ENCODE data around the gene QARS1. TPM values are rescaled to one million over a fixed set of nuclear protein-coding genes. Genes with fewer than 3 reads are reported as not detected.

Gene QARS1
- total RNA-seq, 6 donors from 2014 or later = 143 to 256 (median 191) TPM

- ATAC-seq (ENCODE audit: low FRiP score in 2 of 2) (no peak), DNase-seq (no peak)
- Histone ChIP-seq H3K27ac (no peak overlapping the region), H3K9me3 (no peaks in the 10 kb centered on the region), H3K27me3 (no peaks in the 10 kb centered on the region), H3K4me1 (peaks cover 15 to 26% (median 18%) of the 10 kb centered on the region in 4 donors), H3K4me3 (no peak overlapping the region), H3K36me3 (peaks cover 41 to 66% (median 56%) of the 10 kb centered on the region in 4 donors)
- 90 to 94% methylated on average over 13 of the region's 13 CpGs for WGBS, 2 donors
- TF ChIP-seq POLR2AphosphoS5 (IDR thresholded peaks at IDR 0.05) (no peak), EP300 (IDR thresholded peaks at IDR 0.05) (no peak), CTCF (IDR thresholded peaks at IDR 0.05) (no peak), POLR2A (IDR thresholded peaks at IDR 0.05) (no peak)
Observed at GRCh38 chr3:49098910-49099630, 5.5 kb downstream of the QARS1 start.

GRCh38 chr3:49098429-49098828 lies 6.1 kb downstream of the QARS1 start:
- 52 to 57% methylated on average over 3 to 5 of the region's 5 CpGs for WGBS, 2 donors
- no peak overlapping the region for H3K27ac ChIP-seq
- TF ChIP-seq EP300 (IDR thresholded peaks at IDR 0.05) (no peak), POLR2A (IDR thresholded peaks at IDR 0.05) (no peak), CTCF (IDR thresholded peaks at IDR 0.05) (no peak), POLR2AphosphoS5 (IDR thresholded peaks at IDR 0.05) (no peak)
- no peak overlapping the region for H3K4me3 ChIP-seq
- peaks cover 9 to 20% (median 12%) of the 10 kb centered on the region in 4 donors for H3K4me1 ChIP-seq
- peaks cover 41 to 66% (median 56%) of the 10 kb centered on the region in 4 donors for H3K36me3 ChIP-seq
- ATAC-seq (ENCODE audit: low FRiP score in 2 of 2) (no peak), DNase-seq (no peak)
- H3K27me3 ChIP-seq = no peaks in the 10 kb centered on the region
- no peaks in the 10 kb centered on the region for H3K9me3 ChIP-seq

- Histone ChIP-seq H3K4me1 (peaks cover 35 to 47% (median 40%) of the 10 kb centered on the region in 4 donors), H3K27me3 (no peaks in the 10 kb centered on the region), H3K27ac (peak within 1 kb of the TSS; percentile 88 to 99 (median 94)), H3K36me3 (peaks cover 14 to 36% (median 21%) of the 10 kb centered on the region in 4 donors), H3K9me3 (no peaks in the 10 kb centered on the region), H3K4me3 (peak within 1 kb of the TSS; percentile 69 to 96 (median 92))
- ATAC-seq (ENCODE audit: low FRiP score in 2 of 2) (peak; percentile 96 to 98), DNase-seq (peak; percentile 95 to 99)
- 0% methylated on average over 26 to 48 of the region's 65 CpGs for WGBS, 2 donors
- TF ChIP-seq POLR2A (IDR thresholded peaks at IDR 0.05) (peak in 3 of 4 donors; percentile 48 to 83 (median 83)), CTCF (IDR thresholded peaks at IDR 0.05) (peak; percentile 14 to 67 (median 50)), EP300 (IDR thresholded peaks at IDR 0.05) (peak in 1 of 4 donors; percentile 39), POLR2AphosphoS5 (IDR thresholded peaks at IDR 0.05) (peak; percentile 78 to 81)
Observed at GRCh38 chr3:49093853-49094767, 10.4 kb downstream of the QARS1 start, which contains the start of gene QRICH1. TSS of gene QRICH1 (minus strand) at chr3:49094071. CDS start at chr3:49077017, 17,054 bp downstream.

- peak; percentile 6 to 9 for TF ChIP-seq POLR2AphosphoS5 (IDR thresholded peaks at IDR 0.05)
- no peak for TF ChIP-seq POLR2A (IDR thresholded peaks at IDR 0.05)
- H3K36me3 ChIP-seq = peaks cover 5 to 27% (median 12%) of the 10 kb centered on the region in 4 donors
- no peaks in the 10 kb centered on the region for H3K27me3 ChIP-seq
- peak overlapping the region; percentile 88 to 99 (median 94) for H3K27ac ChIP-seq
- DNase-seq = peak; percentile 77 to 97
- H3K4me1 ChIP-seq = peaks cover 35 to 51% (median 42%) of the 10 kb centered on the region in 4 donors
- peak overlapping the region; percentile 69 to 96 (median 92) for H3K4me3 ChIP-seq
- no peaks in the 10 kb centered on the region for H3K9me3 ChIP-seq
- ATAC-seq (ENCODE audit: low FRiP score in 2 of 2) = peak; percentile 15 to 77
- 0 to 2% methylated on average over 11 to 17 of the region's 86 CpGs for WGBS, 2 donors
Observed at GRCh38 chr3:49092938-49093852, 11.4 kb downstream of the QARS1 start.
